Coronary artery (tissue), 2 donors: ENCODE results near the gene ADAMTS10.

Source experiments
- DNase-seq: peaks from one replicate; pipeline ENCODE4 v3.0.0-alpha.2; 2017; ENCODE audit warnings: low spot score
- H3K27ac ChIP-seq, 2 donors: fragments of 200-600 bp; sonication (generic); one replicate each; pipeline ENCODE4 v1.5.1; 2016 to 2019
- H3K4me3 ChIP-seq: fragments of 200-600 bp; sonication (generic); 2 replicates; pipeline ENCODE4 v1.5.1; 2016; ENCODE audit warnings: mild to moderate bottlenecking, moderate library complexity
- CTCF ChIP-seq: fragments of 200-600 bp; sonication (generic); IDR thresholded peaks from one replicate; pipeline ENCODE4 v1.5.1; 2019; ENCODE audit warnings: antibody characterized with exemption

Gene ADAMTS10

DNA sequence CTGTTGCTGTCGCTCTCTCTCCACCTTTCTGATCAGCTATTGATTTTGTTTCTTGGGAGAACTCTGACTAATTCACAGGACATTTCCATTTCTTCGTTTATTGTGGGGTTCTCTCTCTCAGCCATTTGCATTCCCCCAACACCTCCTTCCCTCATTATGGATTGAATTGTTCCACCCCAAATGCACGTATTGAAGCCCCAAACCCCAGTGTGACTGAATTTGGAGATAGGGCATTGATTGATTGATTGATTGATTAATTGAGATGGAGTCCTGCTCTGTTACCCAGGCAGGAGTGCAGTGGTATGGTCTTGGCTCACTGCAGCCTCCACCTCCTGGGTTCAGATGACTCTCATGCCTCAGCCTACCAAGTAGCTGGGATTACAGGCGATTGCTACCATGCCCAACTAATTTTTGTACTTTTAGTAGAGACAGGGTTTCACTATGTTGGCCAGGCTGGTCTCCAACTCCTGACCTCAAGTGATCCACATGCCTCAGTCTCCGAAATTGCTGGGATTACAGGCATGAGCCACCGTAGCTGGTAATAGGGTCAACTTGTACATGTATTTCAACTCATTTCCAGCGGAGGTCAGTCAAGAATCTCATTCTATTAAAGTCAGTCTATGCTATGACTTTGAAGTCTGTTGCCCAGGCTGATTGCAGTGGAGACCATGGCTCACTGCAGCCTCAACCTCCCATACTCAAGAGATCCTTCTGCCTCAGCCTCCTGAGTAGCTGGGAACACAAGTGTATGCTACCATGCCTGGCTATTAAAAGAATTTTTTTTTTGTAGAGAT is 33.5 kb upstream of the ADAMTS10 start:
- Histone ChIP-seq H3K27ac (no peak overlapping the region), H3K4me3 (no peak overlapping the region)
- TF ChIP-seq CTCF: no peak
- DNase-seq: no peak

DNA sequence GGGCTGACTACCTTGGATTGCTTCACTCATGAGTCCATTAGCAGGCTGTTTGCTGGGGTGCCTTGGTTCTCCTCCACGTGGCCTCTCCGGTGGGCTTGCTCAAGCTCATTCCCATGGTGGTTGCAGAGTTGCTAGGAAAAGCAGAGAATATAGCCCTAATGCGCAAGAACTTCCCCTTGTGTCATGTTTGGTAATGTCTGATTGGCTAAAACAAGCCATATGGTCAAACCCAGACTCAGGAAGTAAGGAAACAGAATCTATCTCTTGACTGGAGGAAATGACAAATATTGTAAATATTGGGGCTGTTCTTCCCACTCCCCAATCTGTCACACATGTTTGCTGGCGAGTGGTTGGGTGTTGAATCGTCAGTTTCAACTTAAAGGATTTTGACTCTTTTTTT is 32.0 kb upstream of the ADAMTS10 start:
- Histone ChIP-seq H3K27ac (no peak overlapping the region), H3K4me3 (no peak overlapping the region)
- no peak for DNase-seq
- no peak for TF ChIP-seq CTCF

- DNase-seq: no peak
- Histone ChIP-seq H3K27ac (no peak overlapping the region), H3K4me3 (no peak overlapping the region)
- peak; percentile 47 for TF ChIP-seq CTCF
These were observed 31.5 kb upstream of the ADAMTS10 start for GRCh38 chr19:8641908-8642547.

DNA sequence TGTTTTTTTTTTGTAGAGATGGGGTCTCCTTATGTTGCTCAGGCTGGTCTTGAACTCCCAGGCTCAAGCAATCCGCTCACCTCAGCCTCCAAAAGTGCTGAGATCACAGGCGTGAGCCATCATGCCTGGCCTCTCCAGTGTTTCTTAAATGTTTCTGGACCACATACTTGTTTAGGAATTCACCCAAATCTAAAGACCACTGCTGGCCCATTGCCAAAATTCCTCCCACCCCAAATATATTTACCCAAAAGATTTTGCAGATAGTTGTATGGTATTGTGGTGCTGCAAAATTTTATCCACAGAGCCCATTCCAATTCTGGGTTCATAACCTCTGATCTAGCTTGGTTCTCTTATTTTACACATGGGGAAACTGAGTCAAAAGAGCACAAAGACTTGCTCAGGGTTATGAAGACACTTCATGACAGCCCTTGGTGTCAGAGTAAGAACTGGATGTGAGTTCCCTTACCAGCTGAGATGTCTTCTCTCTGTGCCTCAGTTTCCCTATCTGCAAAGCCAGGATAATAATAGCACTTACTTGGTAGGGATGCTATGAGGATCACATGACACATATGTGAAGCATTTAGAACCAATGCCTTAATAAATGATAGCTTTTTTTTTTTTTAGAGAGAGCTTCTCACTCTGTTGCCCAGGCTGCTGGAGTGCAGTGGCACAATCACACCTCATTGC is 30.8 kb upstream of the ADAMTS10 start:
- Histone ChIP-seq H3K27ac (no peak overlapping the region), H3K4me3 (no peak overlapping the region)
- no peak for TF ChIP-seq CTCF
- DNase-seq: no peak

DNA sequence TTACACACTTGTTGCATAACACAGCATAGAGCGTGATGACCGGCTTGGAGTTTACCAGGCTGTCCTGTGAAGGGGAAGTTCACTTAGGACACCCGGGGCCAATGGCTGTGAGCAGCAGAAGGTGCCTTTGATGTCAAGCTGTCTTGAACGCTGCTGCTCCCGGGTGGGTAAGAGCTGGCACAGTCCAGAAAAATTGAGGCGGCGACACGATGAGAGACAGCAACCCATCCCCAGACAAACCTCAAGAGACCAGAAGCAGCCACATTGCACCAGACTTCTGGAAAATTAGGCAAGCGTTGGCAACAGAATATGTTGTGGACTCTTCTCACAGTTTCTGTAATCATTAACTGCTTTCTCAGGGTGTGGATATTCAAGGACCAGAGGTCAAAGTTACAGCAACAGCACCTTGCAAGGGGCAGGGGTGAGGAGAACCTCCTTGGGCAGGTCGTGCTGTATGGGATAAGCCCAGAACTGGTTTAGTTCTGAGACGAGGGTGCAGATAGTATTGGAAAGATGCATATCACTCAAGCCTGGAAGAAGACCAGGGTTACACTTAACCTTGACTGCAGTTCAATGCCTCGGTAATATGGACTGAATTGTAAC is 30.0 kb upstream of the ADAMTS10 start:
- no peak for TF ChIP-seq CTCF
- no peak for DNase-seq
- Histone ChIP-seq H3K4me3 (no peak overlapping the region), H3K27ac (no peak overlapping the region)

- TF ChIP-seq CTCF: no peak
- Histone ChIP-seq H3K4me3 (no peak overlapping the region), H3K27ac (no peak overlapping the region)
- DNase-seq: no peak
These were observed 29.4 kb upstream of the ADAMTS10 start for GRCh38 chr19:8639821-8640401.
